ENCODE measurements around the gene DOCK3. TPM values are rescaled to one million over a fixed set of nuclear protein-coding genes. Genes with fewer than 3 reads are reported as not detected.
"Not testable (repeated sequence)": the region's sequence is repeated elsewhere in the genome, so short reads cannot be mapped to it uniquely, and the experiment has no call there.

Gene DOCK3
- total RNA-seq, 3 donors from 2014 or later, result 1.2 to 1.7 (median 1.5) TPM

DNA sequence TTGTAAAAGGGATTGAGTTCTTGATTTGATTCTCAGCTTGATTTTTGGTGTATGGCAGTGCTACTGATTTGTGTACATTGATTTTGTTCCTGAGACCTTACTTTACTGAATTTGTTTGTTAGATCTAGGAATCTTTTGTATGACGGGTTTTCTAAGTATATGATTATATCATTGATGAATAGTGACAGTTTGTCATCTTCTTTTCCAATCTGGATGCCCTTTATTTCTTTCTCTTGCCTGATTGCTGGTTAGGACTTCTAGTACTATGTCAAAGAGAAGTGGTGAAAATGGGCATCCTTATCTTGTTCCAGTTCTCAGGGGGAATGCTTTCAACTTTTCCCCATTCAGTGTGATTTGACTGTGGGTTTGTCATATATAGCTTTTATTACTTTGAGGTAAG lies 103.0 kb downstream of the DOCK3 start:
- no peak overlapping the region for H3K4me3 Mint-ChIP-seq
- H3K4me1 Mint-ChIP-seq (ENCODE audit: low read depth), result no peaks in the 10 kb centered on the region
- ATAC-seq, result no peak
- no peak for DNase-seq
- H3K9me3 Mint-ChIP-seq, result peaks cover 6% of the 10 kb centered on the region
- peaks cover 5% of the 10 kb centered on the region for H3K27me3 Mint-ChIP-seq (ENCODE audit: low read depth)
- no peaks in the 10 kb centered on the region for H3K36me3 Mint-ChIP-seq (ENCODE audit: insufficient read depth)

DNA sequence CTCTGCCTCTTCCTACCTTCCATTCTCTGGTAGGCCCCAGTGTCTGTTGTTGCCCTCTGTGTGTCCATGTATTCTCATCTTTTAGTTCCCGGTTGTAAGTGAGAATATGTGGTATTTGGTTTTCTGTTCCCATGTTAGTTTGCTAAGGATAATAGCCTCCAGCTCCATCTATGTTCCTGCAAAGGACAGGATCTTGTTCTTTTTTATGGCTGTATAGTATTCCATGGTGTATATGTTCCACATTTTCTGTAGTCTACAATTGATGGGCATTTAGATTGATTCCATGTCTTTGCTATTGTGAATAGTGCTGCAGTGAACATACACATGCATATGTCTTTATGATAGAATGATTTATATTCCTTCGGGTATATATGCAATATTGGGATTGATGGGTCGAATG lies 107.0 kb downstream of the DOCK3 start:
- not testable (repeated sequence) for ATAC-seq; H3K4me1 Mint-ChIP-seq (ENCODE audit: low read depth); H3K27me3 Mint-ChIP-seq (ENCODE audit: low read depth); DNase-seq; H3K36me3 Mint-ChIP-seq (ENCODE audit: insufficient read depth); H3K4me3 Mint-ChIP-seq
- H3K9me3 Mint-ChIP-seq, result peaks cover 16% of the 10 kb centered on the region

DNA sequence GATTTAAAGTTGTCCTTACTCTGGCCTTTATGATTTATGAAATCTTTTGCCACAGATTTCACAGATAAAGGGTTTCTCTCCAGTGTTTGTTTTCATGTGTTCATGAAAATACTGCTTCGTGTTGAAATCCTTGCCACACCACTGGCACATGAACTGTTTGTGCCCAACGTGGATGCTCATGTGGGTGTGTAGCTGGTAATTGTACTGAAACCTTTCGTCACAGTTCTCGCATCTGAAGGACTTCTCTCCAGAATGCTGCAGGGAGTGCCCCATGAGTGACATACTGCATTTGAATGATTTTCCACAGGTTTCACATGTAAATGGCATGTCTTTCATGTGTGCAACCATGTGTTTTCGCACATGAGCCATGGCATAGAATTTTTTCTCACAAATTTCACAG lies 111.9 kb downstream of the DOCK3 start:
- Mint-ChIP-seq H3K9me3 (peaks cover 16% of the 10 kb centered on the region), H3K4me1 (ENCODE audit: low read depth) (no peaks in the 10 kb centered on the region), H3K27me3 (ENCODE audit: low read depth) (no peaks in the 10 kb centered on the region), H3K36me3 (ENCODE audit: insufficient read depth) (peaks cover 8% of the 10 kb centered on the region), H3K4me3 (no peak overlapping the region)
- DNase-seq (no peak), ATAC-seq (no peak)

DNA sequence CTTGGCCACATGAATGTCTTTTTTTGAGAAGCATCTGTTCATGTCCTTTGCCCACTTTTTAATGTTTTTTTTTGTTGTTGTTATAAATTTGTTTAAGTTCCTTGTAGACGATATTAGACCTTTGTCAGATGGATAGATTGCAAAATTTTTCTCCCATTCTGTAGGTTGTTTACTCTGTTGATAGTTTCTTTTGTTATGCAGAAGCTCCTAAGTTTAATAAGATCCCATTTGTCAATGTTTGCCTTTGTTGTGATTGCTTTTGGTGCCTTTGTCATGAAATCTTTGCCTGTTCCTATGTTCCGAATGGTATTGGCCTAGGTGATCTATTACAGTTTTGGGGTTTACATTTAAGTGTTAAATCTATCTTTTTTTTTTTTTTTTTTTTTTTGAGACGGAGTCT lies 116.2 kb downstream of the DOCK3 start:
- H3K27me3 Mint-ChIP-seq (ENCODE audit: low read depth); ATAC-seq; H3K9me3 Mint-ChIP-seq; H3K4me3 Mint-ChIP-seq; H3K36me3 Mint-ChIP-seq (ENCODE audit: insufficient read depth); DNase-seq; H3K4me1 Mint-ChIP-seq (ENCODE audit: low read depth): not testable (repeated sequence)

DNA sequence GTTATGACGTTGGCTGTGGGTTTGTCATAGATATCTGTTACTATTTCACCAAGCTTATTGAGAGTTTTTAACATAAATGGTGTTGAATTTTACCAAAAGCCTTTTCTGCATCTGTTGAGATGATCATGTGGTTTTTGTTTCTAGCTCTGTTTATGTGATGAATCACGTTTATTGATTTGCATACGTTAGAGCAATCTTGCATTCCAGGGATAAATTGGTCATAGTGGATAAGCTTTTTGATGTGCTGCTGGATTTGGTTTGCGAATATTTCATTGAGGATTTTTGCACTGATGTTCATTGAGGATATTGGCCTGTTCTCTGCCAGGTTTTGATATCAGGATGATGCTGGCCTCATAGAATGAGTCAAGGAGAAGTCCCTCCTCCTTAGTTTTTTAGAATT lies 117.8 kb downstream of the DOCK3 start:
- Mint-ChIP-seq H3K27me3 (ENCODE audit: low read depth) (peaks cover 13% of the 10 kb centered on the region), H3K4me3 (no peak overlapping the region), H3K4me1 (ENCODE audit: low read depth) (no peaks in the 10 kb centered on the region), H3K9me3 (no peaks in the 10 kb centered on the region), H3K36me3 (ENCODE audit: insufficient read depth) (no peaks in the 10 kb centered on the region)
- DNase-seq, result no peak
- ATAC-seq, result no peak

DNA sequence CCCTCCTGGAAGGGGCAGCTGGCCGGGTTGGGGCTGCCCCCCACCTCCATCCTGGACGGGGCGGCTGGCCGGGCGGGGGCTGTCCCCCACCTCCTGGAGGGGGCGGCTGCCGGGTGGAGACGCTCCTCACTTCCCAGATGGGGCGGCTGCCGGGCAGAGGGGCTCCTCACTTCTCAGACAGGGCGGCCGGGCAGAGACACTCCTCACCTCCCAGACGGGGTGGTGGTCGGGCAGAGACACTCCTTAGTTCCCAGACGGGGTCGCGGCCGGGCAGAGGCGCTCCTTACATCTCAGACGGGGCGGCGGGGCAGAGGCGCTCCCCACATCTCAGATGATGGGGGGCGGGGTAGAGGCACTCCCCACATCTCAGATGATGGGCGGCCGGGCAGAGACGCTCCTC lies 129.1 kb downstream of the DOCK3 start:
- ATAC-seq, result not testable (repeated sequence)

DNA sequence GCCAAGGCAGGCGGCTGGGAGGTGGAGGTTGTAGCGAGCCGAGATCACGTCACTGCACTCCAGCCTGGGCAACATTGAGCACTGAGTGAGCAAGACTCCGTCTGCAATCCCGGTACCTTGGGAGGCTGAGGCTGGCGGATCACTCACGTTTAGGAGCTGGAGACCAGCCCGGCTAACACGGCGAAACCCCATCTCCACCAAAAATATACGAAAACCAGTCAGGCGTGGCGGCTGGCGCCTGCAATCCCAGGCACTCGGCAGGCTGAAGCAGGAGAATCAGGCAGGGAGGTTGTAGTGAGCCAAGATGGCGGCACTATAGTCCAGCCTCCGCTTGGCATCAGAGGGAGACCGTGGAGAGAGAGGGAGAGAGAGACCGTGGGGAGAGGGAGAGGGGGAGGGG lies 129.6 kb downstream of the DOCK3 start:
- not testable (repeated sequence) for DNase-seq; H3K4me3 Mint-ChIP-seq; H3K36me3 Mint-ChIP-seq (ENCODE audit: insufficient read depth); H3K27me3 Mint-ChIP-seq (ENCODE audit: low read depth); H3K4me1 Mint-ChIP-seq (ENCODE audit: low read depth); ATAC-seq
- peaks cover 29% of the 10 kb centered on the region for H3K9me3 Mint-ChIP-seq

More for the DNA sequence above, 129.1 kb downstream of the DOCK3 start:
- H3K27me3 Mint-ChIP-seq (ENCODE audit: low read depth); H3K4me3 Mint-ChIP-seq; H3K36me3 Mint-ChIP-seq (ENCODE audit: insufficient read depth); DNase-seq; H3K4me1 Mint-ChIP-seq (ENCODE audit: low read depth): not testable (repeated sequence)
- peaks cover 34% of the 10 kb centered on the region for H3K9me3 Mint-ChIP-seq

DNA sequence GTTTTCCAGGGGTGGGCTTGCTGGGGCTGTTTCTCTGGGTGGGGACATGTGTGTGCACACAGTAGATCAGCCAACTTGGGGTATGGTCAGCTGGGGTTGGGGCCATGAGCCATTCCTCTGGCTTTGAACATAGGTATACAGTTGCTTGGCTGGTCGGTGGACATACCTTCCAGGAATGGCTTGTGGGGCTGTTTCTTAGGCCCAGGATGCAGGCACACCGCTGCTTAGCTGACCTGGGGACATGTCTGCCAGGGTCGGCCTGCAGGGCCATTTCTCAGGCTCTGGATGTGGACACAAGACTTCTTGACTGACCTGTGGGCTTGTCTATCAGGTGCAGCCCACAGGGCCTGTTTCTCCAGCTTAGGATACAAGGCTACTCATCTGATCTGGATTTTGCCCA lies 130.6 kb downstream of the DOCK3 start:
- ATAC-seq (no peak), DNase-seq (no peak)
- peaks cover 2% of the 10 kb centered on the region for H3K27me3 Mint-ChIP-seq (ENCODE audit: low read depth)
- H3K9me3 Mint-ChIP-seq, result peaks cover 21% of the 10 kb centered on the region
- no peak overlapping the region for H3K4me3 Mint-ChIP-seq
- H3K4me1 Mint-ChIP-seq (ENCODE audit: low read depth), result no peaks in the 10 kb centered on the region
- peaks cover 6% of the 10 kb centered on the region for H3K36me3 Mint-ChIP-seq (ENCODE audit: insufficient read depth)

DNA sequence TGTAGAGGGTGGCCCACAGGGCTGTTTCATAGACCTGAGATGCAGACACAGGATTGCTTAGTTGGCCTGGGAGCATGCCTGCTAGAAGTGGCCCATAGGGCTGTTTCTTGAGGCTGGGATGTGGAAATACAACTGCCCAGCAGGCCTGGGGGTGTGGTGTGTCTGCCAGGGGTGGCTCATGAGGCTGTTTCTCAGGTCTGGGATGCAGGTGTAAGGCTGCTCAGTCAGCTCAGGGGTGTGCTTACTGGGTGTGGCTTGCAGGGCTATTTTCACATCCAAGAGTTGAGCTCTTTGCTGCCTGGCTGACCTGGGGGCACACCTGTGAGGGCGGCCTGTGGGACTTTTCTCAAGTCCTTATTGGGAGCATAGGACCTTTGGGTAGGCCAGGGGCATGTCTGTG lies 131.3 kb downstream of the DOCK3 start:
- H3K36me3 Mint-ChIP-seq (ENCODE audit: insufficient read depth), result peaks cover 2% of the 10 kb centered on the region
- no peaks in the 10 kb centered on the region for H3K4me1 Mint-ChIP-seq (ENCODE audit: low read depth)
- DNase-seq (no peak), ATAC-seq (no peak)
- no peak overlapping the region for H3K4me3 Mint-ChIP-seq
- H3K27me3 Mint-ChIP-seq (ENCODE audit: low read depth), result peaks cover 2% of the 10 kb centered on the region
- peaks cover 14% of the 10 kb centered on the region for H3K9me3 Mint-ChIP-seq

DNA sequence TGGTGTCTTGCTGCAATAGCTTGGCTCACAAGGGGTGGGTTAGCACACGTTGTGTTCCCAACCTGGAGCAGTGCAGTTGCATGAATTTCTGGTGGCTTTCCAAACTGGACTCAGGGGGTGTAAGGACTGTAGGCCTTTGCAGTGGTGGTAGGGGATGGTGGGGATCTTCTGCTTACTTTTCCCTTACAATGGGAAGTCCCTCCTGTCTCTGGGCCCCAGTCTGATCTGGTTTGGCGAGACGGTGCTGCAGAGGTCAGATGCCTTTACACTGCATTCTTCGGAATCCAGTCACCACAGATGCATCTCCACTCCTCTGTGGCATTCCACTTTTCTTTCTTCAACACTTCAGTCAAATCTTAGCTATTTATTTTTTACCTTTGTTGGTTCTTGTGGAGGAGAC lies 132.1 kb downstream of the DOCK3 start:
- Mint-ChIP-seq H3K4me1 (ENCODE audit: low read depth) (no peaks in the 10 kb centered on the region), H3K4me3 (no peak overlapping the region), H3K27me3 (ENCODE audit: low read depth) (peaks cover 2% of the 10 kb centered on the region), H3K36me3 (ENCODE audit: insufficient read depth) (peaks cover 2% of the 10 kb centered on the region), H3K9me3 (peaks cover 6% of the 10 kb centered on the region)
- DNase-seq (no peak), ATAC-seq (no peak)

DNA sequence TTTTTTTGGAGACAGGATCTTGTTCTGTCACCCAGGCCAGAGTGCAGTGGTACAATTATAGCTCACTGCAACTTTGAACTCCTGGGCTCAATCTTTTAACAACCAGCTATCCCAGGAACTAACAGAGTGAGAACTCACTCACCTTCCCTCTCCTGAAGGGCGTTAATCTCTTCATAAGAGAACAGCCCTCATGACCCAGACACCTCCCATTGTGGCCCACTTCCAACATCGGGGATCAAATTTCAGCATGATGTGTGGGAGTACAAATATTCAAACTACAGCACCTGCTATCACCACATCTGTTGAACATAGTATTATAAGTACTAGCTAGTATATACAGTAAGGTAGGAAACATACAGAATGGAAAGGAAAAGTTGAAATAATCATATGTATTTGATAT lies 132.5 kb downstream of the DOCK3 start:
- peaks cover 1% of the 10 kb centered on the region for H3K9me3 Mint-ChIP-seq
- no peak overlapping the region for H3K4me3 Mint-ChIP-seq
- no peak for DNase-seq

DNA sequence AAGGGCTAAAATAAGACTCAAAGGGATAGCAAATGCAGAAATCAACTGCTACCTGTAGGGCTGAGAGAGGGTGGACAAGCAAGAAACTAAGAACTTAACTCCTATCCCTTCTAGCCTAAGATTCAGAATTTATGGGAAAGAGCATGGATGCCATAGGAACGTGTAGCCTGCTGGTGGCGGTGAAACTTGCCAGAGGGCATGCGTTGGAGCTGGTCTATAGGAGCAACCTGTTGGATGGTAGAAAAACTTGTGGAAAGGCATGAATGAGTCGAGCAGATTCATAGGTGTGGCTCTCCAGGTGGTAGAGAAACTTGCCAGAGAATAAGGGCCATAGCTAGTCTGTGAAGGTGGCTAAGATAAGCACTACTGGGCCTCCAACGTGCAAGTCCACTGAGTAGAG lies 137.2 kb downstream of the DOCK3 start:
- Mint-ChIP-seq H3K4me3 (no peak overlapping the region), H3K9me3 (no peaks in the 10 kb centered on the region), H3K36me3 (ENCODE audit: insufficient read depth) (no peaks in the 10 kb centered on the region), H3K27me3 (ENCODE audit: low read depth) (peaks cover 2% of the 10 kb centered on the region), H3K4me1 (ENCODE audit: low read depth) (no peaks in the 10 kb centered on the region)
- DNase-seq (no peak), ATAC-seq (no peak)

More for the DNA sequence above, 132.5 kb downstream of the DOCK3 start:
- ATAC-seq, result no peak
- Mint-ChIP-seq H3K36me3 (ENCODE audit: insufficient read depth) (no peaks in the 10 kb centered on the region), H3K27me3 (ENCODE audit: low read depth) (peaks cover 2% of the 10 kb centered on the region), H3K4me1 (ENCODE audit: low read depth) (no peaks in the 10 kb centered on the region)

DNA sequence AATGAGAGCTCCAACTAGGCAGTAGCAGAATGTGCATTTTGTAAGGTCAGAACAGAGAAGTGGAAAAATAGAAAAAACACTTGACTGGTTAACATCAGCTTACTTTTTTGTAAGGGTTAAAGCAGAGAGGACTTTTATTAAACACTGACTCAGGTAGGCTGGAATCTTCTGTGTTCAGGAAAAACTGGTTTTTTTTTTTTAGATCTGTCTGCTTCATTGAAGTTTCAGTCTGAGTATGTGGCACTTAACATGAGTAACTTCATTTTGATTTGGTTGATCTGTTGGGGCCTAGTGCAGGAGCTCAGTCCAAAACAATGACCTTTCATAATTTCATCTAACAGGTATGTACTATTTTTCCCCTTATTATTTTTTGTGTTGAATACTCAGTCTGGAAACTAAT lies 141.1 kb downstream of the DOCK3 start:
- Mint-ChIP-seq H3K36me3 (ENCODE audit: insufficient read depth) (no peaks in the 10 kb centered on the region), H3K9me3 (no peaks in the 10 kb centered on the region), H3K4me3 (no peak overlapping the region), H3K4me1 (ENCODE audit: low read depth) (no peaks in the 10 kb centered on the region), H3K27me3 (ENCODE audit: low read depth) (no peaks in the 10 kb centered on the region)
- DNase-seq (no peak), ATAC-seq (no peak)

DNA sequence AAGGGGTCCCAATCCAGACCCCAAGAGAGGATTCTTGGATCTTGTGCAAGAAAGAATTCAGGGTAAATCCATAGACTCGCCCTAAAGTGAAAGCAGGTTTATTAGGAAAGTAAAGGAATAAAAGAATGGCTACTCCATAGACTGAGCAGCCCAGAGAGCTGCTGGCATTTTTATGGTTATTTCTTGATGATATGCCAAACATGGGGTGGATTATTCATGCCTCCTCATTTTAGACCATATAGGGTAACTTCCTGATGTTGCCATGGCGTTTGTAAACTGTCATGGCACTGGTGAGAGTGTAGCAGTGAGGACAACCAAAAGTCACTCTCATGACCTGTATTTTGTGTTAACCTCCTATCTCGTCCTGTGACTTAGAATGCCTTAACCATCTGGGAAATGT lies 142.2 kb downstream of the DOCK3 start:
- H3K27me3 Mint-ChIP-seq (ENCODE audit: low read depth), result no peaks in the 10 kb centered on the region
- DNase-seq (no peak), ATAC-seq (no peak)
- H3K9me3 Mint-ChIP-seq, result no peaks in the 10 kb centered on the region
- no peaks in the 10 kb centered on the region for H3K4me1 Mint-ChIP-seq (ENCODE audit: low read depth)
- H3K4me3 Mint-ChIP-seq, result no peak overlapping the region
- H3K36me3 Mint-ChIP-seq (ENCODE audit: insufficient read depth), result no peaks in the 10 kb centered on the region

DNA sequence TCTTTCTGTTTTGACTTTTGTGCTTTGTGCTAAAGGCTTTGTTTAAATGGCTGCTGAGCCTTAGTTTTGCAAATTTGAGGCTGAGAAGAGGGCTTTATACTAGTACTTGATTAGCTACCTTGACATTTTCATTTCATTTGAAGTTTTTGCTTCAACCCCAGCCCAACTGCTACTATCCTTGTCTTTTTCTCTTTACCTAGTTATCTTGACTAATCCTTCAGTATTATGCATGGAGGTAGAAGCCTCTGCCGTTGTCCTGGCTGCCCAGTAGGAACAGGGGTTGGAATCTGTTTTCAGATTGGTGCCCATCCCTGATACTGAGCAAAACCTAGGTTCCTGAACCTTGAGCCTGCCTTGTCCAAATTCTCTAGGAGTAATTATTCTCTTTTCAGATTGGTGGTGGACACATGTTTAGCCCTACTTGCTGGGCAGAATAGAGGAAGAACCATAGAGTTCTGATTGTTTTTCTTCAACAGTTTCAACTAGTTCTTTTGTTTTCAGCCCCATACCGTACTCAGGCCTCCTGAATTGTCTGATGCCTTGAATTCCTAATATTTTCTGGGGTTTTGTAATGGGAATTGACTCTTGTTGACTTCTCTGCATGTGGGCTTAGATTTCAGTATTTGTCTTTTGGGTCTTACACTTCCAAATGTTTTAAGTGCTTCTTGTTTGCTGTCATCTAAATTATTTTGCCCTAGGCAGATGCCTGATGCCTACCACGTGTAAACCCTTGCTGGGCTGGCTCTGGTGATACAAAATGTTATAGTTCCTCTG lies 143.2 kb downstream of the DOCK3 start:
- Mint-ChIP-seq H3K4me3 (no peak overlapping the region), H3K4me1 (ENCODE audit: low read depth) (no peaks in the 10 kb centered on the region), H3K9me3 (no peaks in the 10 kb centered on the region), H3K27me3 (ENCODE audit: low read depth) (no peaks in the 10 kb centered on the region), H3K36me3 (ENCODE audit: insufficient read depth) (no peaks in the 10 kb centered on the region)
- no peak for ATAC-seq
- DNase-seq, result no peak

Data from activated T-cell treated with anti-CD3 and anti-CD28 coated beads, Interleukin-2, amount 50 U/mL, for 4 hours (primary cell).